ENCODE results near the gene LRRFIP2. TPM values are rescaled to one million over a fixed set of nuclear protein-coding genes. Genes with fewer than 3 reads are reported as not detected.
"Not testable (repeated sequence)": the region's sequence is repeated elsewhere in the genome, so short reads cannot be mapped to it uniquely, and the experiment has no call there.

The LRRFIP2 gene
- total RNA-seq = 10 to 100 TPM; 62.9 to 96.9 TPM
- polyA plus RNA-seq = 10 to 100 TPM; 44.5 to 51.1 TPM
- long read RNA-seq, donor 1, transcript LRRFIP2-205 (15 exons, 2,522 nt) = major isoform, 108 of 221 reads
- long read RNA-seq, donor 1, transcript LRRFIP2-220 (3 exons, 409 nt) = minor isoform, 6 of 221 reads
- long read RNA-seq, donor 1, transcript LRRFIP2-209 (15 exons, 1,989 nt) = minor isoform, 8 of 221 reads
- long read RNA-seq, donor 1, partial matches to known transcripts = 43 of 221 reads
- long read RNA-seq, donor 1, other reads (novel, unspliced or antisense) = 53 of 221 reads
- long read RNA-seq, donor 2, transcript LRRFIP2-205 (15 exons, 2,522 nt) = major isoform, 9 of 46 reads
- long read RNA-seq, donor 2, transcript LRRFIP2-209 (15 exons, 1,989 nt) = minor isoform, 7 of 46 reads
- long read RNA-seq, donor 2, partial matches to known transcripts = 7 of 46 reads
- long read RNA-seq, donor 2, other reads (novel, unspliced or antisense) = 17 of 46 reads

- H3K27ac ChIP-seq (ENCODE audit: low read depth in 1 of 2, low read length in 2 of 2) = peak within 1 kb of the TSS; percentile 92 to 94
These were observed at the start of gene LRRFIP2 for GRCh38 chr3:37174532-37175126. Gene LRRFIP2, minus strand, starts transcription at chr3:37174582. Its CDS starts 25,599 bp downstream, at chr3:37148983.

GRCh38 chr3:37223576-37223975 lies 49.2 kb upstream of the LRRFIP2 start:
- intact Hi-C loops (cut with DNase I) = no loop called here
- ATAC-seq (ENCODE audit: low FRiP score) = no peak

More at GRCh38 chr3:37174532-37175126, at the start of gene LRRFIP2:
- intact Hi-C loops (cut with DNase I) = no loop called here
- peak within 1 kb of the TSS; percentile 89 to 92 for H3K4me3 ChIP-seq (ENCODE audit: low read length in 2 of 2)
- H3K36me3 ChIP-seq (ENCODE audit: control insufficient read depth in 1 of 2, insufficient read depth in 2 of 2, low read length in 1 of 2) = no peaks in the 10 kb centered on the region
- no peaks in the 10 kb centered on the region for H3K27me3 ChIP-seq (ENCODE audit: control insufficient read depth in 1 of 2, insufficient read depth in 2 of 2, low read length in 1 of 2)
- DNase-seq = no peak
- H3K9me3 ChIP-seq (ENCODE audit: control insufficient read depth, low read length) = no peaks in the 10 kb centered on the region
- H3K4me1 ChIP-seq (ENCODE audit: control insufficient read depth in 1 of 2, insufficient read depth in 2 of 2, low read length in 2 of 2) = peaks cover 2 to 3% of the 10 kb centered on the region in 2 donors
- 1 to 3% methylated on average over 5 of the region's 5 CpGs for WGBS, 2 donors
- no peak for ATAC-seq (ENCODE audit: low FRiP score)

GRCh38 chr3:37223141-37223558 lies 48.8 kb upstream of the LRRFIP2 start:
- Histone ChIP-seq H3K27me3 (ENCODE audit: control insufficient read depth in 1 of 2, insufficient read depth in 2 of 2, low read length in 1 of 2) (peaks cover 0 to 2% of the 10 kb centered on the region in 2 donors), H3K9me3 (ENCODE audit: control insufficient read depth, low read length) (no peaks in the 10 kb centered on the region), H3K4me3 (ENCODE audit: low read length in 2 of 2) (no peak overlapping the region), H3K4me1 (ENCODE audit: control insufficient read depth in 1 of 2, insufficient read depth in 2 of 2, low read length in 2 of 2) (no peaks in the 10 kb centered on the region), H3K36me3 (ENCODE audit: control insufficient read depth in 1 of 2, insufficient read depth in 2 of 2, low read length in 1 of 2) (no peaks in the 10 kb centered on the region), H3K27ac (ENCODE audit: low read depth in 1 of 2, low read length in 2 of 2) (no peak overlapping the region)
- DNase-seq = no peak
- no peak for ATAC-seq (ENCODE audit: low FRiP score)
- intact Hi-C loops (cut with DNase I) = no loop called here

More at GRCh38 chr3:37223576-37223975, 49.2 kb upstream of the LRRFIP2 start:
- WGBS, 2 donors = 84 to 91% methylated on average over 1 of the region's 1 CpG
- H3K27me3 ChIP-seq (ENCODE audit: control insufficient read depth in 1 of 2, insufficient read depth in 2 of 2, low read length in 1 of 2) = peaks cover 0 to 2% of the 10 kb centered on the region in 2 donors
- no peak overlapping the region for H3K4me3 ChIP-seq (ENCODE audit: low read length in 2 of 2)
- H3K9me3 ChIP-seq (ENCODE audit: control insufficient read depth, low read length) = no peaks in the 10 kb centered on the region
- H3K4me1 ChIP-seq (ENCODE audit: control insufficient read depth in 1 of 2, insufficient read depth in 2 of 2, low read length in 2 of 2) = no peaks in the 10 kb centered on the region
- DNase-seq = no peak
- no peak overlapping the region for H3K27ac ChIP-seq (ENCODE audit: low read depth in 1 of 2, low read length in 2 of 2)
- H3K36me3 ChIP-seq (ENCODE audit: control insufficient read depth in 1 of 2, insufficient read depth in 2 of 2, low read length in 1 of 2) = no peaks in the 10 kb centered on the region

GRCh38 chr3:37222542-37222941 lies 48.2 kb upstream of the LRRFIP2 start:
- H3K36me3 ChIP-seq (ENCODE audit: control insufficient read depth in 1 of 2, insufficient read depth in 2 of 2, low read length in 1 of 2); H3K4me3 ChIP-seq (ENCODE audit: low read length in 2 of 2); H3K4me1 ChIP-seq (ENCODE audit: control insufficient read depth in 1 of 2, insufficient read depth in 2 of 2, low read length in 2 of 2); DNase-seq; ATAC-seq (ENCODE audit: low FRiP score); H3K27me3 ChIP-seq (ENCODE audit: control insufficient read depth in 1 of 2, insufficient read depth in 2 of 2, low read length in 1 of 2); H3K9me3 ChIP-seq (ENCODE audit: control insufficient read depth, low read length); H3K27ac ChIP-seq (ENCODE audit: low read depth in 1 of 2, low read length in 2 of 2); intact Hi-C loops (cut with DNase I): not testable (repeated sequence)
- 91 to 94% methylated on average over 2 of the region's 2 CpGs for WGBS, 2 donors

- ATAC-seq (ENCODE audit: low FRiP score) (no peak), DNase-seq (no peak)
- Histone ChIP-seq H3K27me3 (ENCODE audit: control insufficient read depth in 1 of 2, insufficient read depth in 2 of 2, low read length in 1 of 2) (peaks cover 0 to 2% of the 10 kb centered on the region in 2 donors), H3K4me1 (ENCODE audit: control insufficient read depth in 1 of 2, insufficient read depth in 2 of 2, low read length in 2 of 2) (no peaks in the 10 kb centered on the region), H3K27ac (ENCODE audit: low read depth in 1 of 2, low read length in 2 of 2) (no peak overlapping the region), H3K36me3 (ENCODE audit: control insufficient read depth in 1 of 2, insufficient read depth in 2 of 2, low read length in 1 of 2) (no peaks in the 10 kb centered on the region), H3K9me3 (ENCODE audit: control insufficient read depth, low read length) (no peaks in the 10 kb centered on the region), H3K4me3 (ENCODE audit: low read length in 2 of 2) (no peak overlapping the region)
- intact Hi-C loops (cut with DNase I) = no loop called here
- 48 to 57% methylated on average over 1 of the region's 1 CpG for WGBS, 2 donors
These were observed 47.0 kb upstream of the LRRFIP2 start for GRCh38 chr3:37221407-37221806.

- H3K36me3 ChIP-seq (ENCODE audit: control insufficient read depth in 1 of 2, insufficient read depth in 2 of 2, low read length in 1 of 2) = no peaks in the 10 kb centered on the region
- DNase-seq = no peak
- WGBS, 2 donors = 33 to 44% methylated on average over 1 of the region's 1 CpG
- no peak overlapping the region for H3K4me3 ChIP-seq (ENCODE audit: low read length in 2 of 2)
- H3K9me3 ChIP-seq (ENCODE audit: control insufficient read depth, low read length) = no peaks in the 10 kb centered on the region
- no peaks in the 10 kb centered on the region for H3K27me3 ChIP-seq (ENCODE audit: control insufficient read depth in 1 of 2, insufficient read depth in 2 of 2, low read length in 1 of 2)
- intact Hi-C loops (cut with DNase I) = loop anchor here in 1 of 2 donors (5.0 kb wide), 1 partner anchor 197 kb away; no protein-coding TSS in a partner anchor
- no peak for ATAC-seq (ENCODE audit: low FRiP score)
- no peak overlapping the region for H3K27ac ChIP-seq (ENCODE audit: low read depth in 1 of 2, low read length in 2 of 2)
- H3K4me1 ChIP-seq (ENCODE audit: control insufficient read depth in 1 of 2, insufficient read depth in 2 of 2, low read length in 2 of 2) = no peaks in the 10 kb centered on the region
These were observed 44.9 kb upstream of the LRRFIP2 start for GRCh38 chr3:37219266-37219665.

- H3K36me3 ChIP-seq (ENCODE audit: control insufficient read depth in 1 of 2, insufficient read depth in 2 of 2, low read length in 1 of 2) = no peaks in the 10 kb centered on the region
- no peak for ATAC-seq (ENCODE audit: low FRiP score)
- no peak overlapping the region for H3K4me3 ChIP-seq (ENCODE audit: low read length in 2 of 2)
These were observed 43.8 kb upstream of the LRRFIP2 start for GRCh38 chr3:37218206-37218605.

GRCh38 chr3:37217098-37217849 lies 42.9 kb upstream of the LRRFIP2 start:
- Histone ChIP-seq H3K9me3 (ENCODE audit: control insufficient read depth, low read length) (no peaks in the 10 kb centered on the region), H3K27me3 (ENCODE audit: control insufficient read depth in 1 of 2, insufficient read depth in 2 of 2, low read length in 1 of 2) (no peaks in the 10 kb centered on the region), H3K27ac (ENCODE audit: low read depth in 1 of 2, low read length in 2 of 2) (no peak overlapping the region), H3K4me1 (ENCODE audit: control insufficient read depth in 1 of 2, insufficient read depth in 2 of 2, low read length in 2 of 2) (no peaks in the 10 kb centered on the region), H3K4me3 (ENCODE audit: low read length in 2 of 2) (no peak overlapping the region), H3K36me3 (ENCODE audit: control insufficient read depth in 1 of 2, insufficient read depth in 2 of 2, low read length in 1 of 2) (no peaks in the 10 kb centered on the region)
- WGBS, 2 donors = 89 to 95% methylated on average over 10 of the region's 10 CpGs
- intact Hi-C loops (cut with DNase I) = loop anchor here in 1 of 2 donors (5.0 kb wide), 1 partner anchor 195 kb away; no protein-coding TSS in a partner anchor
- ATAC-seq (ENCODE audit: low FRiP score) (peak; percentile 33), DNase-seq (no peak)

More at GRCh38 chr3:37218206-37218605, 43.8 kb upstream of the LRRFIP2 start:
- no peaks in the 10 kb centered on the region for H3K9me3 ChIP-seq (ENCODE audit: control insufficient read depth, low read length)
- H3K27ac ChIP-seq (ENCODE audit: low read depth in 1 of 2, low read length in 2 of 2) = no peak overlapping the region
- H3K27me3 ChIP-seq (ENCODE audit: control insufficient read depth in 1 of 2, insufficient read depth in 2 of 2, low read length in 1 of 2) = no peaks in the 10 kb centered on the region
- intact Hi-C loops (cut with DNase I) = loop anchor here in 1 of 2 donors (5.0 kb wide), 1 partner anchor 196 kb away; no protein-coding TSS in a partner anchor
- H3K4me1 ChIP-seq (ENCODE audit: control insufficient read depth in 1 of 2, insufficient read depth in 2 of 2, low read length in 2 of 2) = no peaks in the 10 kb centered on the region
- DNase-seq = no peak
- WGBS, 2 donors = 37 to 38% methylated on average over 1 of the region's 1 CpG
